GM19463 (cell line): ENCODE data around the gene RDH5.

ENCODE experiments used
- ATAC-seq: cut with Tn5 transposase; IDR thresholded peaks from one replicate; pipeline ENCODE4 v1.9.1; 2021; ENCODE audit warnings: mild to moderate bottlenecking, moderate library complexity; ENCODE audit not compliant: unreplicated experiment

The RDH5 gene

DNA sequence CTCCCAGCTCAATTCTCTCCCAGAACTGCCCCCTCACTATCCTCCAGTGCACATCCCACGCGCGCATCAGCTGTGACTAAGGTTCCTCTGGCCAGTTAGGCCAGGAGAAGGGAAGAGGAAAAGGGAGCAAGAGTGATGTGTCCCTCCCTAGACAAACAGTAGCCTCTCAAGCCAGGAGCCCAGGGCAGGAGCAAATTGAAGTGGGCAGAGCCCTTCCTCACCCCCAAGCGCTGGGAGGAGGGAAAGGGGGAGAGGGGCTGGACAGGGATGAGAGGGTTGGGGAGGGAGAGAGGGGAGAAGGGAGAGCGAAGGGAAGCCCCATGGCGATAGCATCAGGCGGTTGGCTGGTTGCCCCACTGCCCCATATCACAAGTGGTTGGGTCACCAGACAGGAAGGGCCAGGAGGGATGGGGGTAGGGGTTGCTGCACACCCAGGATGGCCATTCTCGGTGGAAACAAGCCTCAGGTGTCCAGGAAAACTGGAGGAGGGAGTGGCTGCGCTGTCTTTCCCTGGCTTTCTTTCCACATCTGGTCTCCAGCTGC lies 7.5 kb downstream of the RDH5 start:
- no peak for ATAC-seq

DNA sequence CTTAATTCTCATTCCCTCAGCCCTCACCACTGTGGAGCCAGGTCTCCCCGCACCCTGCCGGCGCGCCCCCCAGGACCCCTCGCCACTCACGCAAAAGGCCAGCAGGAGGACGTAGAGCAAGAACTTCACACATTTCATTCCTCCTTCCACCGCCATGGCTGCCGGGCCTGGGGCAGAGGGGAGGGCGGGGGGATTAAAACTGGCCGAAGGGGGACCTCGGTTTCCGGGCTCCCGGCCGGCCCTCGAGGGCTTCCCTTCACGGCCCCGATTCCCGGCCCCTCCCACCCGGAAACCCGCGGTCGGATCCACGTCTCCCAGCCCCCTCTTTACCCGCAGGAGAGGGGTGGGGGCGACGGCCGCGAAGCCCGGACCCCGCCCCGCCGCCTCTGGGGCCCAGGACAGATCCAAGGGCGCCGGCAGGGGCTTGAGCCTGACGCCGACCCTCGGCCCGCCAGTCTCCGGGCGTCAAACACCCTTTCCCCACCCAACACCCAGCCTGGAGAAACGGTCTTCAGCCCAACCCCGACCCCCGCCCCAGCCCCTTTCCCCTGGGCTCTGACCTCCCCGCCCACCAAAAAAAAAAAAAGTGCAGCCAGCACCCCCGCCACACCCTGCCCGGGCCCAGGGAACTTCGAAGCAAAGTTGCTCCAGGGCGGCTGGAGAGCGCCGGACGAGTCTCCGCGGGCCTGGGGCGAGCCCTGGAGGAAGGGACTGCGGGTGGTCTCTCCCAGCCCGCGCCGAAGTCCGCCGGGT lies 8.2 kb downstream of the RDH5 start:
- ATAC-seq = peak; percentile 16

DNA sequence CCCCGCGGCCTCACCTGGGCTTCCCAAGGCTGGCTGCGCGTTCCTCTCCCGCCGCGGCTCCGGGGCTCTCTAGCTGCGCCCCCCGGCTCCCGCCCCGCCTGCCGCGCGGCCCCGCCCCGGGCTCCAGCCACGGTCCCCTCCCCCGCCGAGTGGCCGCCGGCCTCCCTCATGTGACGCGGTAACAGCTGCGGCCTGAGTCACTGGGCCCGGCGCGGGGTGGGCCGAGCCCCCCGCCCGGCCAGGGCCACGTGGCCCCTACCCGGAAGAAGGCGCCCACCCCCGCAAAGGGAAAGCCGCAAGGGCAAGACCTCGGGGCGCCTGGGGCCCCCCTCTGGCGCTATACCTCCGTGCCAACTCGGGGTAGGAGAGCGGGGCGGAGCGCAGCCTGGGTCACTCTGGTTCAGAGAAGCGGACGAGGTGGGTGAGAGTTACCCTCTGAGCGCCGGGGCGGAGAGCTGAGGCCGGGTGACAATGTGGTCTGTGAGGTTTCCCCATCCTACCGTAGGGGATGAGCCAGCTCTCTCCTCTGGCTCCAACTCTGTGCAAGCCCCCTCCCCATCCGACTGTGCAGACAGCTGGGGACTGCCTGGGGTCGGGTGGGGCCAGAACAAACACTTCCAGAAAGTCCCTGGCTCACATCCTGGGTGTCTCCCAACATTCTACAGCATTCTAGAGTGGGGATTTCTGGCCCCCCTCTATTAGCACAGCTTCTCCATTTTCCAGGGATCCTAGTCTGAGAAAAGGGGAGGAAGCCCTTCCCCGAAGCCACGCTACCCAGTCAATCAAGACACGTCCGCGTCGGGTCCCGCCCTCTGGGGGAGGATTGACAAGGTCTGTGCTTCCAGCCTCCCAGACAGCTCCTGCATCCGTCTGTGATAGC lies 9.0 kb downstream of the RDH5 start, which contains the start of gene CD63:
Gene CD63, minus strand, starts transcription at position 71 of the 880 bp plus-strand sequence. CDS start 668 bp downstream, outside the sequence.
- ATAC-seq = peak; percentile 63

DNA sequence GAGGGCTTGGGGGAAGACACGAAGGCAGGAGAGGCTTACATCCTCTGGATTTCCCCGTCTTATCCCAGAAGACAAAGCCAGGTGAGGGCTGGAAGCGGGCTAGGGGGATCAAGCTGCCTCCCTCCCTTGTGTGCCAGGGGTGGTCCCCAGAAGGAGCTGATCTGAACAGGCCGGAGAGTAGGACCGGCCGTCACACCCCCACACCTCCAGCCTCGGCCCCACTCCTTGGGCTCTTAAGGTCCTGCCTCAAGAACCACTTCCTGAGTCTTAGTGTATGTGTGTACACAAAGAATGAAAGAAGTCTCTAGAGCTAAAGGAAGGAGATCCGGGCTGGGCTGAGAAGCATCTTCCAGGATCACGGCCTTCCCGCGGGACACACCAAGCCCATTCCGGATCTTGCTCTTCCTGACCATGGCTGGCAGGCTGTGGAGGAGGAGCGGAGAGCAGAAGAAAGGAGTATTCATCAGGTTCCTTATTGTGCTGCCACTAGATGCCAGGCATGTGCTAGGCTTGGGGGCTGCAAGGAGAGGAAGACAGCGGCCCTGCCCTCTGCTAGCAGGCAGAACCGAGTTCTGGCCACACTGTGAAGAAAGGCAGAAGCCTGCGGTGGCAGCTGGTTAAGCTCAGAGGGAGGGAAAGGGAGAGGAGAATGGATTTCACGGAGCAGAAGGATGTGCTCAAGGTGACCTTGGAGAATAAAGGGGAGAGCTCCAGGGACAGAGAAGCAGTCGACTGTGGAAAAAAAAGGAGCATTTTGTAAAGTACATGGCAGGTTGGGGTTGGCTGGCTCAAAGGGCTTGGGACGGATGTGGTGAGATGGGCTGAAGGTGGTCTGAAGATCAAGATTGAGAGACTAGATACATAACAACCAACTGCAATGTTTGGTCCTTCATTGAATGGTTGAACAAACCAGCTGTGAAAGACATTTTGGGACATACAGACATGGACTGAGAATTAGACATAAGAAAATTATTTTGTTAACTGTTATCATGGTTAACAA lies 9.9 kb downstream of the RDH5 start:
- peak; percentile 36 for ATAC-seq

DNA sequence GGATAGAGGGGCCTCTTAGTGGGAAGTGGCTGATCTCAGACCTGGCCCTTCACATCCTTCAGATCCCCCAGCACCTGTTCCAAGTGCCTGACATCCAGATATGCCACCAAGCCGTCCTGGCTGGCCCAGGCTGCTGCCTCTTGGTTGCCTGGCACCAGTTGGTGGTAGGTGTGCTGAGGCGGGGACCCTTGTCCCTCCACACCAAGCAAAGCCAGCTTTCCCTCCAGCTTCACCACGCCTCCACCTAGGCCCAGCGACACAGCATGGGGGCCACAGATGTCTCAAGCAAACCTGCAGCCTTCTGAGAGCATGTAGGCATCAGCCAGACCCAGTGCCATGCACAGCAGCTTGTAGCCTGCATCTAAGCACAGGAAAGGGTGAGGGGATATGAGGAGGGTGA lies 12.1 kb downstream of the RDH5 start:
- no peak for ATAC-seq

DNA sequence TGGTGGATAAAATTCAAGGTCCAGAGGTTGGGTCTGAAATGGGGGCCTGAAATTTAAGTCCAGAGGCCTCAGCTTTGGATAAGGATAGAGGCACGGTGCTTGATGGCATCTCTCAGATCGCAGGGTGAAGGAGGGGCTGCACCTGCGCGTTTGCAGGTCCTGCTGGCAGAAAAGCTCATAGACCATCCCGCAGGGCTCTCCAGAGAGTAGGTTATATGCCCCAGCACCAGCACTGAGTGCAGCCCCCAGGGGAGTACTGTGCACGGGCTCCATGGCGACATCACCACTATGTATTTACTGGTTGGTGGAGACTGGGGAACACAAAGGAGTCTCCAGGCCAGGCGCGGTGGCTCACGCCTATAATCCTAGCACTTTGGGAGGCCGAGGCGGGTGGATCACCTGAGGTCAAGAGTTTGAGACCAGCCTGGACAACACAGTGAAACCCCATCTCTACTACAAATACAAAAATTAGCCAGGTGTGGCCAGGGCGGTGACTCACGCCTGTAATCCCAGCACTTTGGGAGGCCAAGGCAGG lies 12.9 kb downstream of the RDH5 start:
- ATAC-seq = no peak

DNA sequence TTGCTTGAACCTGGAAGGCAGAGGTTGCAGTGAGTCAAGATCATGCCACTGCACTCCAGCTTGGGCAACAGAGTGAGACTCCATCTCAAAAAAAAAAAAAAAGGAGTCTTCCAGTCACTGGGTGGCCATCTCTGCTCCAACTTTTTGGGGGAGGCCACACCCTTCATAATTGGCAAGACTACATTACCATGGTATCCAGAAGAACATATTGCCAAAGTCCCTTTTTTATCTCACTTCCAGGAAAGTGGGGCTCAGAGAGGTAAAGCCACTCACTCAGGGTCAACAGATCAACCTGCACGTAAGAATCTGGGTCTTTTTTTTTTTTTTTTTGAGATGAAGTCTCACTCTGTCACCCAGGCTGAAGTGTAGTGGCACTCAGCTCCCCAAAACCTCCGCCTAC lies 13.7 kb downstream of the RDH5 start:
- ATAC-seq = no peak

DNA sequence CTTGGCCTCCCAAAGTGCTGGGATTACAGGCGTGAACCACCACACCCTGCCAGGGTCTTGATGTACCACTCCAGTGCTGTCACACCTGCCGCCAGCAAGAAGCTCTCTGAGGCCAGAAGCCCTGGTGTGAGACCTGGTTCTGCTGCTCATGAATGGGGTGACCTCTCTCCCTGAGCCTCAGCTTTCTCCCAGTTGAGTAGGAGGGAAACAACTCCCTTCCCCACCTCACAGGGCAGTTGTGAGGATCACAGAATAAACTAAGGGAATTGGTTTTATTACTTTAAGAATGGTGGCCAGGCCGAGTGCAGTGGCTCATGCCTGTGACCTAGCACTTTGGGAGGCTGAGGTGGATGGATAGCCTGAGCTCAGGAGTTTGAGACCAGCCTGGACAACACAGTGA lies 14.4 kb downstream of the RDH5 start:
- no peak for ATAC-seq

DNA sequence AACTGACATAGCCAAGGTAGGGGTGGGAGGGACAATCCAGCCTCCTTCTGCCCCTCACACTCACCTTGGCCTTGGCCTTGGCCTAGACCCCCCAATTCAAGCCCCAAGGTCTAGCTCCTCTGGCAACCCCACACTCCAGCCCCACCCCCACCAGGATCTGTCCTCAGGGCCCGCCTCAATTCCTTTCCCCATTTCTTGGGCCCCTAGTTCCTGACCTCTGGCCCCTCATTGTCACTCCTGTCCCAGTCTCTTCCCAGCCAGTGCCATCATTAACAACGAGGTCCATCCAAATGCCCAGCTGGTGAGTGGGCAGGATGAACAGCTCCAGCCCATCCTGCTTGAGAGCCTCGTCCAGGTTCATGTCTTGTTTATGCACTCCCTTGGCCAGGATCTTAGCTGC lies 15.9 kb downstream of the RDH5 start:
- ATAC-seq = no peak

DNA sequence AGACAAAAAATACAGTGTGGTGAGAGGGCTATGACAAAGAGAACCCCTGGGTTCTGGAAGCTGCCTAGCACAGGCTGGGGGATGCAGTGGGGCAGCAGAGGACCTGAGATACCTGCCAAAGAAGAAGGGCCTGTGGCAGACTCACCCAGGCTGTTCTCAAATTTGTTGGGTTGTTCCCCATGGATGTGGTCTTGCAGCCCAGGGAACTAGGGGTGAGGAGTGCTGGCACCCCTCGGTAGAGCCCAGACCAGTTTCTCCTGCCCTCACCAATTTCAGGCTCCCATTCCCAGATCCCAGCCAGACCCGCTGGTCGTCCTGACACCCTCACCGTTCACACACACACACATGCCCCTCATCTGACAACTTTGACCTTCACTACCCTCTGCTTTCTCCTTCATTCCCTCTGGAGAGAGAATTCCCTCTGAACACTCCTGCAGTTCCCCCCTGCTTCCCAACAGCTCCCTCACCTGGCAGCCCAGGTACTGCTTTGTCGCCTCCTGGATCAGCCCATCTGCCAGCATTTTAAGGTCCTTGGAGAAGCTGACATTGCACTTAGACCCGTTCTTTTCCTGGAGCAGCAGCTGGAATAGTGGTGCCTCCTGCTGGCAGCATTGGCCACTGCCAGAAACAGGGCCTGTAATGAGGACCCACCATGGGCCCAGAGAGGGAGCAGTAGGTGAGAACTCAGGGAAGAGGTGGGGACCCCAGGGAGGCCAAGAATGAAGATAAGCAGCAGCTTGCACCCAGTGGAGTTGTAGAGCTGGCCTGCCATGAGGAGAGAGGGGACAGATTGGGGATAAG lies 16.8 kb downstream of the RDH5 start:
- ATAC-seq = no peak

DNA sequence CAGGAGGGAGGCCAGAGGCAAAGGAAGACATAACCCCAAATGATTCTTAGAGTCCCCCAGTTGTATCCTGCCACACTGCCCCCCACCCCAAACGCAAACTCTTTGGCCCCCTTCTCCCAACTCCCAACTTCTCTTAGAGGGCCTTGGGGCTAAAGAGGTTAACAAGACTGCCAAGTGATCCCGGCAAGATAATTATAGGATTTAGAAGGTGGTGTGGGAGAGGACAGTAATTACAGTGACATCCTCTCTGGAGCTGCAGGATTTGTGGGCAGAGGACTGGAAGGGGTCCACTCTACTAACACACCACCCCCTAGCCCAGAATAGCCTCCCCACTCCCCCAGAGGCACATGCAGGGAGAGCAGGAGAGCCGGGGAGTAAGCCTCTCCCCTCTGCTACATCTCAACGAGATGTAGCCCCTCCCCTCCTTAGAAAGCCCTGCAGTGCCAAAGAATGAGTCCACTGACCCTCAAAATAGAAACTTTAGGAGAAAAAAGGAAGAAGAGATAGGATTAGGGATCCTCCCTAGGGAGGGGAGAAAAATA lies 17.5 kb downstream of the RDH5 start:
- ATAC-seq = peak; percentile 6

DNA sequence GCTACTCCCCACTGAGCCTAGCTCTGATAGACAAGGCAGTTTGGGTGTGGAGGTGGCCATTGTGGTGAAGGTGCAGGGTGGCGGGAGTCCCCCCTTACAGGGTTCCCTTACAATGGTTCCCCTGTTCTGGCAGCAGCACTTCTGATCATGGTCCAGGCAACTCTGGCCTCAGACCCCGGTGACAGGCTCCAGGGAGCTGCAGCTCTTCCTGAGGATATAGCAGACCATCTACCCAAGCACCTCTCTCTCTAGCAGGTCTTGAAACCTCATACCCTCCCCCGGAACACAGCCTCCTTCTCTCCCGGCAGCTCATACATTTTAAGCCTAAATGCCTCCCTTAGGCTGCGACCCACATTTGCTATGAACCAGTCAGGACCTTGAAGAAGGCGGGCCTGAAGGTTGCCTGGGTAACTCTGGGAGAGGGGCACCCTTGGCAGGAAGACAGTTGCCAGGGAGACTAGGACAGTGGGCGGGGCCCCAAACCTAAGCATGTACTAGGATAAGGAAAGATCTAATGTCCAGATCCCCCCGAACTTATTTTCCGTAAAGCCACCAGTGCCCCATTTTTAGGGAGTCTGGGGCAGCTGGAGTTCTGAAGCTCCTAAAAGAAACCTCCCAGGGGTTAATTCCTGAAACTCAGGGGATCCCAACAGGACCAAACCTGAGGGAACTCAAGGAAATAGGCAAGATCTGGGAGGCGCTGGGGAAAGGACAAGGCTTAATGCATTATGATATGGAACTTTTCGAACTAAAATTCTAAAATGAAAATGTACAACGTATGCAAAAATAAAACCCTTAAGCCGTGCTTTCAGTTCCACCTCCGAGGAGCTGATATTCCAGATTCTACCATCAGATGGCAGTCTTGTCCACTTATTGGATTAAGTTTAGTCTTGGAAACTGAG lies 18.2 kb downstream of the RDH5 start:
- ATAC-seq = peak; percentile 80

DNA sequence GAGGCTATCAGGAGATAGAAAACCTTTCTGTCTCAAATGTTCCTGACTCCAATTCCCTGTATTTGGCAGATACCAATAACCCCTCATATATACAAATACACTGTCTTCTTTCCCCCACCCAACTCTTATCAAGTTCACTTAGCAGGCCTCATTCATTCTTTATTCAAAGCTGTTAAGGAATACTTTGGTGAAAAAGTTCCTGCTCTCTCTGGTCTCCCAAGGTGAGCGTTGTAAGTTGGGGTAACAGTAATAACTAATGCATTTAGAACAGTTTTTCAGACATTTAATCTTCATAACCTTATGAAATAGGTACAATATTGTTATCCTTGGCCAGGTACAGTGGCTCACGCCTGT lies 18.8 kb downstream of the RDH5 start:
- ATAC-seq = no peak

DNA sequence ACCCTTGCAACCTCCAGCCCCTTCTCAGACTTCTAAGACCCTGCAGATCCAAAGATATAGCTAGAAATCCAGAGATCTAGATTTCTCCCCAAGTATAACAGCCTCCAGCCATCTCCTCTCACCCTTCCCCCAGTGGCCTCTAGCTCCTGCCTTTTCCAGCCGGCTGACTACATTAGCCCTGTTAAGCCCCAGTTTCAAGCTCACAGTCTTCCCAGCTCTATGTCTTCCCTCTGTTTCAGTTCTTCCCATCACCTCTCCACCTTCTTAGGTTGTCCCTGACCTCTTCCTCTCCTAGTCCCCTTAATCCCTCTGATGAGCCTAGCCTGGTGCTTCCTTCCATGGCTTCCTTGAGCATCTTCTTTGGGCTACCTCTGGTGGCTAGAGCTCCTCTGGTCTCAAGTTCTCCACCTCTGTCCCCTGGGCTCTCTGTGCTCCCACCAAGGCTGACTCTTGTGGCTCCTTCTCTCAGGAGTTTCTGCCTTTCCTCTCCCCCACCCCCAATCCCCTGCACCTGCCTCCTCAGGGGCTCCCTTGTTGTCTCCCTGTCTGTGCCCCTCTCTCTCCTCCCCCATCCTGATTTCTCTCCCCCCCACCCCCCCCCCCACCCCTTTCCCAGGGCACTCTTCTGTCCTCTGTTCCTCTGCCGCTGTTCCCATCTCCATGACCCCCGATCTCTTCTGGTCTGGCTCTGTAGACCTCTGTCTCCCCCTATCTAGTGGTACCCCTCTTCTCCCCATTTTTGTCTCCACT lies 21.9 kb downstream of the RDH5 start:
- no peak for ATAC-seq

DNA sequence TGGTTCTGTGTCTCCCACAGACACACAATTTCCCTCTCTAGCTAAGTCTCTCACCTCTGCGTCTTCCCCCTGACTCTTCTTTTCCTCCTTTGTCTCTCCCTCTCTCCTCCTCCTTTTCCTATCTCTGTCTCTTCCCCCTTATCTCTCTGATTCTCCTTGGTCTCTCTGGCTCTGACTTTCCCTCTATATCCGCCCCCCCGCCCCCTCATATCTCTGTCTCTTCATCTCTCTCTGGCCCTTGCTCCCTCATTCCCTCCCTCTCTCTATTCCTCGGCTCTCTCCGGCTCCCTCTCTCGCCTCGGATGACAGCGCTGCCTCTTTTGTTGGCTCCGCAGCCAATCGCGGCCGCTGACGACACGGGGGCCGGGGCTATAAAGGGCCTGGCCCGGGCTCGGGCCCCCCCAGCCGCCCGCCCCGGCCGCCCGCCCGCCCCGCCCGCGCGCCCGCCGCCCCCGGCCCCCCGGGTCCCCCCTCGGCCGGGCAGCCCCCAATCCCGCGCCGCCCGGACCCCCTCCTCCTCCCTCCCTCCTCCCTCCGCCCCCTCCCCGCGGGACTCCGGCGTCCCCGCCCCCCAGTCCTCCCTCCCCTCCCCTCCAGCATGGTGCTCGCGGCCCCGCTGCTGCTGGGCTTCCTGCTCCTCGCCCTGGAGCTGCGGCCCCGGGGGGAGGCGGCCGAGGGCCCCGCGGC lies 22.7 kb downstream of the RDH5 start, which contains the start of gene GDF11:
Gene GDF11, plus strand, starts transcription at position 404 of the 687 bp plus-strand sequence. Its CDS starts 195 bp downstream, at position 599.
- peak; percentile 36 for ATAC-seq

DNA sequence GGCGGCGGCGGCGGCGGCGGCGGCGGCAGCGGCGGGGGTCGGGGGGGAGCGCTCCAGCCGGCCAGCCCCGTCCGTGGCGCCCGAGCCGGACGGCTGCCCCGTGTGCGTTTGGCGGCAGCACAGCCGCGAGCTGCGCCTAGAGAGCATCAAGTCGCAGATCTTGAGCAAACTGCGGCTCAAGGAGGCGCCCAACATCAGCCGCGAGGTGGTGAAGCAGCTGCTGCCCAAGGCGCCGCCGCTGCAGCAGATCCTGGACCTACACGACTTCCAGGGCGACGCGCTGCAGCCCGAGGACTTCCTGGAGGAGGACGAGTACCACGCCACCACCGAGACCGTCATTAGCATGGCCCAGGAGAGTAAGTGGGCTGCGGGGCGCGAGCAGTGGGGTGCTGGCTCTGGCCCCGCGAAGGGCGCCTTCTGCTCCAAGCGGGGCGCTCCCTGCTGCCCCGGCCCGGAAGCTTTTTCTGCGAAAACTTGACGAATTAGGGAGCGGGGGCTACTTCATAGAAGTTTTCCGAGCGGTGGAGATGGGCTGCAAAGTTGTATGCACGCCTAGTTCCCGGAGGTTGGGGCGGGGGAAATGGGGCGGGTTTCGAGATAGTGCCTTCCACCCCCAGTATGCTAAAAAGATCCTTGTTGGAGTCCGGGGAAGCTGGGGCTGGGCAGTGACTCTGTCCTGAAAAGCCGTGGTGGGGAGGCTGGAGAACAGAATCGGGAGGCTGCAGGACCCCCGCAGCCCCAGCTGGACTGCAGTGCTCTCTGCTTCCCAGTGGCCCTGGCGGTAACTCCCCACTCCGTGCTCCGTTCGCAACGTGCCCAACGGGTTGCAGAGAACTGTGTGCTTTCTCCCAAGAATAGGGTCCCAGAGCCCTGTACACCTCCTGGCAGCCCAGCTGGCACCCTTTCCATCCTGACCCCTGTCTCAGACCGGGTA lies 23.5 kb downstream of the RDH5 start:
- ATAC-seq = peak; percentile 40
